Thymus (tissue), 11 donors: ENCODE measurements around the gene MYO3A. TPM values are rescaled to one million over a fixed set of nuclear protein-coding genes. Genes with fewer than 3 reads are reported as not detected.

Experiments used
- DNase-seq, 9 donors: peaks; one replicate each; pipeline ENCODE4 v3.0.0-alpha.2; 2013; ENCODE audit warnings: low spot score in 9 of 9, low read depth in 6 of 9, missing footprints in 1 of 9
- H3K27ac ChIP-seq, 2 donors: one replicate each; pipeline ENCODE4 v1.5.1; 2013; ENCODE audit warnings: control low read depth in 1 of 2, low read depth in 1 of 2, low read length in 1 of 2, mild to moderate bottlenecking in 1 of 2, moderate library complexity in 1 of 2
- H3K27me3 ChIP-seq, 2 donors: one replicate each; pipeline ENCODE4 v1.5.1; 2013; ENCODE audit warnings: low read length in 1 of 2; ENCODE audit not compliant: control insufficient read depth in 2 of 2, insufficient read depth in 1 of 2
- H3K36me3 ChIP-seq, 2 donors: one replicate each; pipeline ENCODE4 v1.5.1; 2013; ENCODE audit warnings: low read length in 1 of 2, mild to moderate bottlenecking in 1 of 2, moderate library complexity in 1 of 2; ENCODE audit not compliant: control insufficient read depth in 2 of 2, insufficient read depth in 2 of 2
- H3K4me1 ChIP-seq, 2 donors: one replicate each; pipeline ENCODE4 v1.5.1; 2013; ENCODE audit warnings: low read length in 2 of 2; ENCODE audit not compliant: control insufficient read depth in 2 of 2, insufficient read depth in 2 of 2
- H3K4me3 ChIP-seq, 2 donors: one replicate each; pipeline ENCODE4 v1.5.1; 2013; ENCODE audit warnings: low read length in 2 of 2, control low read depth in 1 of 2, mild to moderate bottlenecking in 1 of 2
- H3K9me3 ChIP-seq, 2 donors: one replicate each; pipeline ENCODE4 v1.5.1; 2013; ENCODE audit warnings: low read length in 1 of 2, mild to moderate bottlenecking in 1 of 2; ENCODE audit not compliant: control insufficient read depth in 2 of 2, insufficient read depth in 1 of 2
- WGBS: extraction: QIAGEN DNeasy Blood & Tissue Kit; methylation state at CpG from one replicate; pipeline ENCODE4 v1.1.7; 2013; 5-methylcytosine and 5-hydroxymethylcytosine counted together
- polyA plus RNA-seq: library from polyadenylated mRNA; stranded (reverse); fragments of 200-250 nt; gene quantifications from one replicate; pipeline ENCODE4 v1.2.3, GENCODE V29; 2013
- total RNA-seq: library from RNA; stranded (reverse); fragments of 120-200 nt; gene quantifications from one replicate; pipeline ENCODE4 v1.2.4, GENCODE V29; 2013
- donor health status: healthy.

The MYO3A gene
- total and polyA plus RNA-seq, 2 donors, result 1.0 to 3.0 TPM

DNA sequence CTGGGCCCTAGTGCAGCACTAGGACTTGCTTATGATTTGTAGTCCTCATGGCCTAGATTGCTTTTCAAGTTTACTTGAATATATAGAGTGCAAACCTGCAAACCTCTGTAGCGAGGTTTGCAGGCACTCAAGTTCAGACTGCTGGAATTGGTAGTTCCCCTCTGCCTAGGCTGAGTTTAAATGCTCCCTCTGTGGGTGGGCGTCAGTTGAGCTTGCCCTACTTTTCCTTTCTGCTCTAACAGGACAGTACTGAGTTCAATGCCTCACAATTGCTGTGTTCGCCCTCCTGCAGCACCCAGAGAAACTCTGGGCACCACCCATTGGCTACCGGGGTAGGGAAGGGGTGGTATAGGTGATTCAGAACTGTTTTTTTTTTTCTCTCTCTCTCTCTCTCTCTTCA lies 31.6 kb downstream of the MYO3A start:
- no peaks in the 10 kb centered on the region for H3K36me3 ChIP-seq
- H3K4me1 ChIP-seq, result no peaks in the 10 kb centered on the region
- no peaks in the 10 kb centered on the region for H3K9me3 ChIP-seq
- no peak overlapping the region for H3K4me3 ChIP-seq
- no peaks in the 10 kb centered on the region for H3K27me3 ChIP-seq
- no peak for DNase-seq
- 83% methylated on average over 4 of the region's 4 CpGs for WGBS
- H3K27ac ChIP-seq, result no peak overlapping the region

- Histone ChIP-seq H3K27me3 (no peaks in the 10 kb centered on the region), H3K4me1 (no peaks in the 10 kb centered on the region), H3K4me3 (no peak overlapping the region), H3K27ac (no peak overlapping the region), H3K9me3 (no peaks in the 10 kb centered on the region), H3K36me3 (no peaks in the 10 kb centered on the region)
- WGBS, result 47% methylated on average over 2 of the region's 2 CpGs
- DNase-seq, result no peak
Observed at GRCh38 chr10:25966844-25967243, 32.8 kb downstream of the MYO3A start.

- Histone ChIP-seq H3K36me3 (no peaks in the 10 kb centered on the region), H3K4me1 (no peaks in the 10 kb centered on the region), H3K27ac (no peak overlapping the region), H3K27me3 (no peaks in the 10 kb centered on the region), H3K4me3 (no peak overlapping the region), H3K9me3 (no peaks in the 10 kb centered on the region)
- DNase-seq, result no peak
Observed at GRCh38 chr10:25972631-25973030, 38.6 kb downstream of the MYO3A start.

DNA sequence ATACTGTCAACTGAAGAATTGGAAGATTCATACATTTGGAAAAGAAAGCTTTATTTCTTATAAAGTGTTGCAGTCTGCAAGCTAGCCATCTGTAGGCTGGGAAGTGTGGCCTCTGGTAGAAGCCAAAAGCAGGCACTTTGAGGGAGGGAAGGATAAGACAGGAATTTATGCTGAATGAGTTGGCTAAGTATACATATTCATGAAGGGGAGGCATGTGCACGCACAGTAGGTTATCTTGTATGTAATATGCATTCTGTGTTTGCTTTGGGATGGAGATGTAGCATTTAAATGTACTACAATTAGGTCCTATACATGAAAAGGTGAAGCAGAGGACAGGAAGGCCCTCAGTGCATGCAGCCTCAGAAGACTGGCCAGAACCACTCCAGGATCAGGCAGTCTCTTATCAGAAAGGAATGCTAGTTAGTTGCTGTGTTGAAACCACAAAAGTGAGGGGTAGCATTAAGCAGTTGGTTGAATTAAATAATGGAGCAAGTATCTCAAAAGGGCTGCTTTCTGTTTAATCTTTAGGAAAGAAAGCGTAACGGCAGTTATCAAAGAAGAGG lies 40.9 kb downstream of the MYO3A start:
- no peaks in the 10 kb centered on the region for H3K4me1 ChIP-seq
- no peaks in the 10 kb centered on the region for H3K9me3 ChIP-seq
- H3K27me3 ChIP-seq, result no peaks in the 10 kb centered on the region
- no peak overlapping the region for H3K4me3 ChIP-seq
- no peaks in the 10 kb centered on the region for H3K36me3 ChIP-seq
- 97% methylated on average over 3 of the region's 3 CpGs for WGBS
- H3K27ac ChIP-seq, result no peak overlapping the region
- DNase-seq, result no peak

DNA sequence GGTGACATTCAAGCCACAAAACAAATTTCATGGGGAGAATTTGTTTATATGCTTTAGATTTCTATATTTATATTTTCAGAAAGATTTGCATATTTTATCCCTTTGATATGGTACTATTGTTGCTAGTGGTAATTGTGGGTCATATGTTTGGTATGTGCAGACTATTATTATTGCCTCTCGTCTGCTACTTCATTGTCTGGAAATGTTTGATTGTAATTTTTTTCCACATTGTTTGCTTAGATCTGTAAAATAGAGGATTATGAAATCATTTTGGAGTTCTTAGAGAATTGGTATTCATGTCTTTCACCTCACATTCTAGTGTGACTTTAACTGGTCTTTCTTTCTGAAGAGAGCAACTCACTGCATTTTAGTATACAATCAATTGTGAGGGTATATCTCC lies 44.7 kb downstream of the MYO3A start:
- H3K9me3 ChIP-seq, result no peaks in the 10 kb centered on the region
- H3K4me1 ChIP-seq, result no peaks in the 10 kb centered on the region
- 99% methylated on average over 1 of the region's 1 CpG for WGBS

GRCh38 chr10:25982107-25982506 lies 48.1 kb downstream of the MYO3A start:
- H3K36me3 ChIP-seq, result no peaks in the 10 kb centered on the region
- H3K4me1 ChIP-seq, result no peaks in the 10 kb centered on the region
- H3K27ac ChIP-seq, result no peak overlapping the region
- H3K4me3 ChIP-seq, result no peak overlapping the region
- 88% methylated on average over 3 of the region's 3 CpGs for WGBS
- no peak for DNase-seq
- H3K27me3 ChIP-seq, result no peaks in the 10 kb centered on the region
- no peaks in the 10 kb centered on the region for H3K9me3 ChIP-seq

More for the DNA sequence above, 44.7 kb downstream of the MYO3A start:
- Histone ChIP-seq H3K27ac (no peak overlapping the region), H3K27me3 (no peaks in the 10 kb centered on the region), H3K36me3 (no peaks in the 10 kb centered on the region), H3K4me3 (no peak overlapping the region)
- no peak for DNase-seq

DNA sequence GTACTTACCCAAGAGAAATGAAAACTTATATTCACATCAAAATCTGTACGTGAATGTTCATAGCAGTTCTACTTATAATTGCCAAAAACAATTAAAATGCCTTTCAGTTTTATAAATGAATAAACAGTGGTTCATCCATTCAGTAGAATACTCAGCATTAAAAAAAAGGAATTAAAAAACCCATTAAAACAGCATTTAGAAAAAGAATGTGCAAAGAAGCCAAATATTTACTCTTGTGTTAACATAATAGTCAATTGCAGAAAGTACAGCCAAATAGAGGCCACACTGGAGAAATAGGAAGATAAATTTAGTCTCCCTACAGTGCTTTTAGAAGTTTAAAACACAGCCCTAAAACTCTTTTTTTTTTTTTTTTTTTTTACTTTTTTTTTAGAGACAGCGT lies 54.6 kb downstream of the MYO3A start:
- Histone ChIP-seq H3K4me1 (no peaks in the 10 kb centered on the region), H3K27ac (no peak overlapping the region), H3K9me3 (no peaks in the 10 kb centered on the region), H3K27me3 (no peaks in the 10 kb centered on the region), H3K36me3 (no peaks in the 10 kb centered on the region), H3K4me3 (no peak overlapping the region)
- DNase-seq, result no peak
- 79% methylated on average over 2 of the region's 2 CpGs for WGBS

GRCh38 chr10:25989951-25990350 lies 55.9 kb downstream of the MYO3A start:
- H3K27me3 ChIP-seq, result no peaks in the 10 kb centered on the region
- DNase-seq, result no peak
- no peaks in the 10 kb centered on the region for H3K36me3 ChIP-seq
- no peak overlapping the region for H3K27ac ChIP-seq
- no peaks in the 10 kb centered on the region for H3K9me3 ChIP-seq
- H3K4me3 ChIP-seq, result no peak overlapping the region
- 61% methylated on average over 3 of the region's 3 CpGs for WGBS
- H3K4me1 ChIP-seq, result no peaks in the 10 kb centered on the region

DNA sequence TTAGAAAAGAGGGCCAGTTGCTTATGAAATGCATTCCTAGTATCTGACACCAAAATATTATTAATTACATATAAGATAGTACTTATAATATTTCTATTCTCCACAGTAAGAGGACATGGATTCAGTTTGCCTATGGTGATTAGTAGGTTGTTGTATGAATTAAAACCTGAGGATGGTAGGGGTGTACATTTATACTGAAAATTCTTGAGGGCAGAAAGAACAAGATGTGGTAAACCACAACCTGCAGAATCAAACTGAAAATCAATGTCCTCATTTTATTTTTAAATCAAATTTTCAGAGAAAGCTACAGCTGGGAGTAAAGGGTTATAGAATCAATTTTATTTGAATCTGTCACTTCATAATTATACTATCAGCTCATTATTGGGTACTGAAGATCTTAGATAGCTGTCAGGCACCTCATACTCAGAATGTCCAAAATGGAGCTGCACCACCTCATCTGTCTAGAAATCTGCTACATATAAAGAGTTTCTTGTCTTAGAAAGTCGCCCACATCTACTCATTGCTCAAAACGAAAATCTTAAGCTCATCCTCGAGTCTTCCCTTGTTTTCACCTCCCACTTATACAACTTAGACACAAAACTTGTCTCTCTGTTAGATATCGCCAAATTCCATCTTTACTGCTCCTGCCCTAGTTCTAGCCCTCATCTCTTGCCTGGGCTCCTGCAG lies 65.4 kb downstream of the MYO3A start:
- Histone ChIP-seq H3K4me3 (no peak overlapping the region), H3K27ac (no peak overlapping the region), H3K27me3 (no peaks in the 10 kb centered on the region), H3K36me3 (no peaks in the 10 kb centered on the region), H3K9me3 (no peaks in the 10 kb centered on the region), H3K4me1 (no peaks in the 10 kb centered on the region)
- no peak for DNase-seq
- 81% methylated on average over 4 of the region's 4 CpGs for WGBS
